K562 treated with DMSO at 1 percent for 12 hours (cell line): Measurements from ENCODE around the gene LXN. TPM values are rescaled to one million over a fixed set of nuclear protein-coding genes. Genes with fewer than 3 reads are reported as not detected.

Experiments used
- total RNA-seq: library from RNA; unstranded; fragments of 300-600 nt; gene quantifications from 2 replicates; pipeline ENCODE4 v1.2.3, GENCODE V29; 2022; ENCODE audit not compliant: insufficient read depth

Gene LXN, protein sequence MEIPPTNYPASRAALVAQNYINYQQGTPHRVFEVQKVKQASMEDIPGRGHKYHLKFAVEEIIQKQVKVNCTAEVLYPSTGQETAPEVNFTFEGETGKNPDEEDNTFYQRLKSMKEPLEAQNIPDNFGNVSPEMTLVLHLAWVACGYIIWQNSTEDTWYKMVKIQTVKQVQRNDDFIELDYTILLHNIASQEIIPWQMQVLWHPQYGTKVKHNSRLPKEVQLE
- total RNA-seq, result not detected in 2 replicates

DNA sequence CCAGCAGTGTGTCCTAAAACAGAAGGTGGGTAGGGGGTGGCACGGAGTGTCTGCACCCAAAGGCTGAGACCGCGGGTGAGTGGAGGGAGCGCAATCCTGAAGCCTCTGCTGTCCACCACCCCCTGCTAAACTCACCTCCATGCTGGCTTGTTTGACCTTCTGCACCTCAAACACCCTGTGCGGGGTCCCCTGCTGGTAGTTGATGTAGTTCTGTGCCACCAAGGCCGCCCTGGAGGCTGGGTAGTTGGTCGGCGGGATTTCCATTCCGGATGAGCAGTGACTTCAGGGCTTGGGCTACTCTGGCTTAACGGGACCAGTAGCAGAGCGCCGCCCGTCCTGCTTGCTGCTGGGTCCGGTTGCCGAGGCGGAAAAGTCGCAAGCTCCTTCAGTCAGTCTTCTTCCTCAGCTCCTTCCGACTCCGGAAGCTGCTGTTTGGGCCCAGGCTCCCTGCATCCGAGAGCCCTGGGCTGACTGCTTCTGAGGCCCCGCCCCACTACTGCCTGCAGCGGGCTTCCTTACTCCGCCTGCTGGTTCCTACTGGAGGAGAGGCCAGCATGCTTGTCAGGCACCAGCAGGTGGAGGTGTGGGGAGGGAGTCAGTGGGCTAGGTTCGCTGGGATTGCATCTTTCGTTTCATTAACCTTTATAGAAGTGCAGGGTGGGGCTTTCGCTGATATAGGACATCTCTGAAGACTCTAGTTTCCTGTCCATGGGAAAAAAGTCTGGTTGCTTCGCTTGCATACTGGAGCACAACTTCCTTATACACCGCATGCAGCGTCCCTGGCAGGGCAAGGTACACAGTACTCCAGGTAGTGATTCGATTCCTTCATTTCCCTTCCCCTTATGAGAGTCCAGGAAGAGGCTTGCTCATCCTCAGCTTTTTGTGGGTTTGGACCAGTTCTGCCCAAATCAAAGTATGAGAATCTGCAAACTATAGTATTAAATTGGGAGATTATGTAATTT is at the start of gene LXN:
Gene LXN (minus strand): TSS at position 434 of the 962 bp plus-strand sequence. CDS start 170 bp downstream, at position 264.

DNA sequence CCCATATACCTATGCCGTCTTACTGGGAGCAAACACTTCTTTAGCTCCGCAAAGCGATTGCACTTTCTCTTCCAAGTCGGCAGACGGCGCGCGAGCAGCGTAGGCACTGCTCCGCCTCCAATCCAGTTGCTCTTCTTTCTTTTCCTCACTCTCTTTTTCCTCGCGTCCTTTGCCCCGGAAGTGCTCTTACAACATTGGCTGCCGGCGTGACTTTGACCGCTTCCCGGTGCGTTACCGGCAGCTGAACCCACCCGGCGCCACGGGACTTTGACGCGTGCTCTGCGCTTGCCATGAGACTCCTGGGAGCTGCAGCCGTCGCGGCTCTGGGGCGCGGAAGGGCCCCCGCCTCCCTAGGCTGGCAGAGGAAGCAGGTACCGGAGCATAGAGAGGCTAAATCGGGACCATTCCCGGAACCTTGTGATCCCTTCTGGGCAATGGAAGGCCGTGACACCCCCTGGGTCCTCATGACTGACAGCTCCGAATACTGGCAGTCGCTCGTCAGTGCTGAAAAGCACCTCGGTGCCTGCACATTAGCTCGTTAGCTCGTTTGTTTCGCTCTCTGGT is 28.0 kb downstream of the LXN start, which contains the start of gene GFM1:
Gene GFM1 (plus strand): TSS at position 183 of the 564 bp plus-strand sequence. CDS start 108 bp downstream, at position 291.

Other genes starting within 250 kb of the LXN start
- 10.8 and 15.8 TPM in 2 replicates for gene MLF1, start 101.5 kb downstream of the LXN start, total RNA-seq
- gene GFM1, start 28.1 kb downstream of the LXN start, total RNA-seq, result 9.9 and 20.3 TPM in 2 replicates
- not detected in 2 replicates for gene RARRES1, start 59.8 kb upstream of the LXN start, total RNA-seq
- 13.0 and 35.2 TPM in 2 replicates for gene MFSD1, start 129.4 kb upstream of the LXN start, total RNA-seq